UCSD-AML1 (cell line): Measurements from ENCODE around the gene AP5B1.

Experiments
- DNase-seq: peaks from one replicate; lab custom pipeline; 2025; ENCODE audit not compliant: unreplicated experiment; lab: John Stamatoyannopoulos, UW

AP5B1 gene

GRCh38 chr11:65786008-65786785, 5.4 kb upstream of the AP5B1 start:
- DNase-seq = no peak

DNA sequence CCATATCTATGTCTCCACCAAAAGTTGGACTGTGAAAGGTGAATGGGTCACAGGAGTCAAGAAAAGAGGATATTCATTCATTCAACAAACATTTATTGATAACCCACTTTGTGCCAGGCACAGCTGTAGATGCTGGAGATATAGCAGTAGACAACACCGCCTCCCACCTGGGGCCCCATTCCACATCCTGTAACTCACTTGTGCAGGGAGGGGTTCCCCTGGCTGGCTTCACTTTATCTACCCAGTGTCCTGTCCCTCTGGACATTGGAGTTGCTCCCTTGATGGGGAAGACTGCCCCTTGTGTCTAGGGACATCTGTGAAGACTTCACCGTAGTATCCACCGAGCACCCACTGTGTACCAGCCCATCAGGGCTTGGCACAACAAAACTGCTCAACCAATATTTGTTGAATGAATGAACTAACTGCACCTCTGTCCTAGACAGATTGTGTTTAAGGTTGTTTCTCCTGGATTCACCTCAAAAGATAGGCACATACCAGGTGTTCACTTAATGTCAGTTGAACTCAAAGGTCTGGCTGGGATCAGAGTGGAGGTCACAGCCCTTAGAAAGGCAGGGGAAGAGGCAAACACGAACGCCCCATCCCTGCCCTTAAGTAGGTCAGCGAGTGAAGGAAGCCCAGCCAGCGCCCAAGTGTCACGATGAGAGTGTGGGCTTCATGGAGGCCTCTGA, 4.7 kb upstream of the AP5B1 start:
- DNase-seq = no peak

GRCh38 chr11:65782816-65783228, 2.0 kb upstream of the AP5B1 start:
- no peak for DNase-seq

DNA sequence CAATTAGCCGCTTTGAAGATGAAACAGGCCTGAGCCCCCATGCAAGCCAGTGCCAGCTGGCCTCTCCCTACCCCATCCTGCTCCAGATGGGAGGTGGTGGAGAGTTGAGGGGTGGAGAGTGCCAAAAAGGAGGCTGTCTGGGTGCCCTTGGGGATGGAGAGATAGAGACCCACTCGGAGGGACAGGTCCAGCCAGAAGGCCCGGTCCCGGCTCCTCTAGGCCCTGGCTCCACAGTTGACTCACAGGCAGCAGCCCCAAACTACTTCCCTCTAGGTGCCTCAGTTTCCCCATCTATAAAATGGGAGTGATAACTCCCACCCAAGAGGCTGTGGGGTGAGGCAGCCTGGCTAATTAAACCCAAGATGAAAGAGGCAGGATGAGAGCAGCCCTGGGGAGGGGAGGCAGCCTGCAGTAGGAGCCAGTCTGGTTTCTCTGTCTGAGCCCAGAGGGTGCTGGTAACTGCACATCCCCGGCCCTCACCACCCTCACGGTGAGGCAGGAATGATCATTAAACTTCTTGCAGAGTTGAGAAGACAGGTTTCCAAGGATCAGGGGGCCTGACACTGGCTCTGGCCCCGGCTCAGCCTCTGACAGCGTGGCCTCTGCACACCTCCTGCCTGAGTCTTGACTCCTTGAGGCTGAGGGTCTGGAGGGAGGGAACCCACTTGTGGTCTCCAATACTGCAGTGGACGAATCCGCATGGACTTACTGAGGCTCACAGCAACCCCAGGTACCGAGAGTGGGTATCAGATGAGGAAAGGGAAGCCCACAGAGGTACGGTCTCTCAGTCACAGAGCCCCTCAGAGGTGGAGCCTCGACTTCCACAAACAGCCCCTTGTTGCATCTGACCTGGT, 1.4 kb upstream of the AP5B1 start:
- DNase-seq = no peak

DNA sequence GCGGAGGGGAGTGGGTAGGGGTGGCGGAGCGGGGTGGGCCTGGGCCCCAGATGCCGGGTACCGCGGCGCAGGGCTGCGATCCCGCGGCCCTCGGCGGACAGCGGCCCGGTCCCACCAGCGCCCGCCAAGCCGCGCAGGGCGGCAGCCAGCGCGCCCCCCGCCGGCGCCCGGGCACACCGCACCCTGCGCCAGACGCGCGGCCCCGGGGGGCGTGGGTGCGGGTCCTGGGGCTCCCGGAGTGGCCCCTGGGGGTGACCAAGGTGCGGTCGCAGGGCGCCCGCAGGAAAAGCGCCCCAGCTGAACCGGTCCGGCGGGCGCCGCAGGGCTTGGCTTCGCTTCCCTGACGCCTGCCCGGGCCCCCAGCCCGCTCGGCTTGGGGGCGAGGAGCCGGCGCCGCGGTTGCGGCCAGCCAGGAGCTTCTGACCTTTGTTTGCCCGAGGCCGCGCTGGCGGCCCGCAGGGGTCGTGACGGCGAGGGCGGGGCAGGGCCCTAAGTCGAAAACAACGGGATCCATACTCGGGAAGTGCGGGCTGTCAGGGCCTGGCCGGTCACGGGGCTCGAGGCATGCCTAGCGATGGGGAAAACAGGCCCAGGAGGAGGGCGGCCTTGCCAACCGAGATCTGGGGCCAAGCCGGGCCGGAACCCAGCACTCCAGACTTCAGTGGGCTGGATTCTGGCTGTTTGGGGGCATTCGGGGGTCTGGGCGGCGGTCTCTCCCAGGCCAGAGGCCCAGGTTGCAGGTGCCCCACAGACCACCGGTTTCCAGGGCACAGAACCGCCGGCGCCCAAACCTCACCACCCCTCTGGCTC, 581 bp upstream of the AP5B1 start:
- peak; percentile 72 for DNase-seq

DNA sequence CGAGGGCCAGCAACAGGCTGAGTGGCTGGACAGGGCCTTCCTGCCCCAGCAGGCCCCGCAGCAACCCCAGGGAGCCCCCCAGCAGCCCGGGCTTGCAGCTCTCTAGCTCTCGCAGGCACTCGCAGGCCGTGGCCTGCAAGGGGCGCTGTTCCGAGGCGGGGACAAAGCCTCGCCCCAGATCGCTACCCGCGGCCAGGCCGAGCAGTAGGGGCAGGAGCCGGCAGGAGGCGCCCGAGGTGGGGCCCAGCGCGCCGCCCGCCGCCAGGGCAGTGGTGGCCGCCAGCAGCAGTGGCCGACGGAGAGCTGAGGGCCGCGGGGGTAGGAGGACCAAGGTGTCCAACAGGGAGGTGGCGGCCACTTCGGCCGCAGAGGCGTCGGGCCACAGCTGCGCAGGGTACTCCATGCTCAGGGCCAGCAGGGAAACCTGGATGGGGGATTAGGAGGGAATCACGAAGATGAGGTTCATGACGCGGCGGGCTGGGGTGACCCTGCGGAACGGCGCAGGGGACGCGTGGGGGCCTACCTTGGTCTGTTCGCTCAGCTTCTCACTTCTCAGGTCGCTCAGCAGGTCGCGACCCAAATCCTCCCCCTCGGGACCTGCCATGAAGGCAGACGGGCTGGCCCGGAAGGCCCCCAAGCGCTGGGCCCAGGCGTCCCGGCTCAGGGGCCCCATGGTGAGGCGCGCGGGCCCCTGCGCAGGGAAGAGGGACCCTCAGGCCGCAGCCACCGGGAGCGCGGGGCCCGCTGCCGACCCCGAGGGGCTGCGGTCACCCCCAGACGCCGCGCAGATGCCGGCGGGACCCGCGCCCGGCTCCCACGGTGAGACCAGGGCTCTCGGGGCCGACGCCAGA, 632 bp downstream of the AP5B1 start:
- peak; percentile 90 for DNase-seq

DNA sequence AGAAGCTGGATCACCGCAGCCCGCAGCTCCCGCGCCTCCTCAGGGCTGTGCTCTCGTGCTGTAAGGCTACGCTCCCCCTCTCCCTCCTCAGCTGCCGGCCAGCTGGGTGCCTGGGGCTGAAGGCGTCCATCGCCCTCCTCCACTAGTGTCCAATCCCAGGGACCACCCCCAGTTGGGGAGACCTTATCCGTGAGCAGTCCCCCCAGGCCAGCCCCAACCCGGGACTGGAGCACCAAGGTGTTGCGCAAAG, 1.2 kb downstream of the AP5B1 start:
- no peak for DNase-seq

- no peak for DNase-seq
These were observed 1.7 kb downstream of the AP5B1 start for GRCh38 chr11:65778901-65779668.

DNA sequence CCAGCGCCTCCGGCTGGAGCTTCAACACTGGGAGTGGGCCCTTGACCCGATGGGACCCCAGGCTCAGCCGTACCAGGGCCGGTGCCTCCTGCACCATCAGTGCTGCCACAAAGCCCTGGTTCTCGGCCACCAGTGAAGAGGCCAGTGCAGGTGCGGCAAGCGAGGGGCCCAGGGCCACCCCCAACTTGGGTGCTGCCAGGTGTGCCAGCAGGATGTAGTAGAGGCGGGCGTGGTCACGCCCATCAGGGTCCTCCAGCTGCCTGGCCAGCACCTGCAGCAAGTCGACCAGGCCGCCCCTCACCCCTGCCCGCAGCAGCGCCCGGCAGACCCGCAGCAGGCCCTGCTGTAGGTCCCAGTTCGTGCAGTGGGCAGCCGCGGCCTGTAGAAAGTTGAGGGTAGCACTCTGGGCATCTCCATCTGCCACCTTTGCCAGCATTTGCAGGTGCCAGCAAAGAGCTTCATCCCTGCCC, 2.3 kb downstream of the AP5B1 start:
- no peak for DNase-seq

DNA sequence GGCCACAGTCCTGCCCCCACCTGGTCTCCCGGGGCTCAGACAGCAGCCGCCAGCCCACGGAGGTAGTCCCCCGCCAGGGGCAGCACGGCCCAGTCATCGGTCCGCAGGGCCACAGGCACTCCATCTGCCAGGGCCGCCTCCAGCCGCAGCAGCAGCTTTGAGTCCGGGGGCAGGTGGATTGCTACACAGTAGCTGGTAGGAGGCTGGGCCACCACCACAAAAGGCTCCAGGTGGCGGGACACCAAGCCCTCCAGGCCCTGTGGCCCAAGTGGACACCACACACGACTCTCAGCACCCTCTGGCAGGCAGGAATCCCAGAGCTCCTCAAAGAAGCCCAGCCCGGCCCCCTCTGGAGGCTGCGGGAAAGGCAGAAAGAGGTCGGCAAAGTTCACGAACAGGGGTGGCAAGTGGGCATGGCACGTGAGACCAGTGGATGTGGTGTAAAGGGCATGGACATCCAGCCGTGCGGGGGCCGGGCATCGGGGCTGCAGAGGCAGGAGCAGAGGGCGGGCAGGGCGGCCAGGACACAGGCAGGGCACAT, 2.9 kb downstream of the AP5B1 start:
- no peak for DNase-seq

- DNase-seq = no peak
These were observed 3.5 kb downstream of the AP5B1 start for GRCh38 chr11:65777241-65777640.

- DNase-seq = no peak
These were observed 4.0 kb downstream of the AP5B1 start for GRCh38 chr11:65776710-65777141.

DNA sequence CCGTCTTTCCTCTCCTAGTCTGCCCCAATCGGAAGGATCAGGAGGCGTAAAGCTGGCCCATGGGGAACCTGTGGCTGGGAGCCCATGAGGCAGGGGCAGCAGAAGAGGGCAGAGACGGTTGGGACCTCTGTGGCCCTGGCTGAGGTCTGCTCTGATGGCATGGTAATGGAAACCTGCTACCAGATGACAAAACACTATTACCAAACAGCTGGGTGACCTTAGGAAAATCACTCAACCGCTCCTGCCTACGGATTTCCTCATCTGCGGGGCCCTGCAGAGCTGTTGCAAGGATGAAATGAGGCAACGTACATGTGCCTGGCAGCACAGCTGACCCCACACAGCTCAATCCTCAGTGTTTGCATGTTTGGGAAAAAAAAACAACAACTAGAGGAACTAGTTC, 4.6 kb downstream of the AP5B1 start:
- no peak for DNase-seq

DNA sequence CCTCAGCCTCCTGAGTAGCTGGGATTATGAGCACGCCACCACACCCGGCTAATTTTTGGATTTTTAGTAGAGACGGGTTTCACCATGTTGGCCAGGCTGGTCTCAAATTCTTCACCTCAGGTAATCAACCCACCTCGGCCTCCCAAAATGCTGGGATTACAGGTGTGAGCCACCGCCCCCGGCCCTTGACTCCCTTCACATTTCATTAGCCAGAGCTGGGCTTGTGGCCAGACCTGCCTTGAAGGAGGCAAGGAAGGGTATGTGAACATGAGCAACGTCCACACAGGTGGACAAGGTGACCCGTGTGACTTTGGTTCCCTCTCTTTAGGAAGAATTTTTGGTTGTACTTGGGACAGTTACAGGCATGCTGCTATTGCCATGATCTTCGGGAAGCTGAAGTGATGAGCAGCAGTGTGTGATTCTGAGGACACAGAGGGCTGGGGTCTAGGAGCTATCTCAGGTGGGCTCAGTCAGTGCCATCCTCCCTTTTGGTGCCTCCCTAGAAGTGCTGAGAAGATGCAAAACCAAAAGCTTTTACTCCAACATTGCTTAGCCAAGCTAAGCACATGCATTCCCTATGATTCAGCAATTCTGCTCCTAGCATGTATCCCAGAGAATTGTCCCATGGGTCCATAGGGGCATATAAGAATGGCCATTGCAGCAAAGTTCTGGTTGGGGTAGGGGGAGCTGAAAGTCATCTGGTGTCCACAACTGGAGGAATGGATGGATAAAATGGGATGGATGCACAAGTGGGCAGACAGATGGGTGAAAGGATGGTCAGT, 6.1 kb downstream of the AP5B1 start:
- DNase-seq = no peak

DNA sequence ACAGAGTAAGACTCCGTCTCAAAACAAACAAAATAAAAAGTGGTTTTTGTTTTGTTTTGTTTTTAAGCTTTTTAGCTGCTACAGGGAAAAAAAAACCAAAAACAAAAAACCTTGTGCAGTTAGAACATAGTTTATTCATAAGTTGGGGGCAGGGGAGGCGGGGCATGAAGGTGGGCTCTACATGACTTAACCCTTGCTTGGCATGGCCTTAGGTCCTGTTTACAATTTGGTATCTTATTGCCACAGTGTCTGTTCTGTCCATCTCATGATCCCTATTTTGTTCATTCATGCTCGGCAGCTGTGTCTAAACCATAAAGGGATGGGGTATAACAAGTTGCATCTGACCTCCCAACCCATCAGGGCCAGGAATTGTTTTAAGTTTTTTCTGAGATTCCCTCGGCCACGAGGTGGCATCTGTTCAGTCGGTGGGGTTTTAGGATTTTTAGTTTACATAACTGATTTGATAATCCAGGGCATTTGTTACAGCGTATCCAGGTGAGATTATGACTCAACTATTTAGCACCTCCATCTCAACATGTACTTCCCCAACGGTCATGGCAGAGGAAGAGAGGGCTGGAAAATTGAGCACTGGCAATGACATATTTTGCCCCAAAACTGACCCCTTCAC, 6.9 kb downstream of the AP5B1 start:
- DNase-seq = no peak

- no peak for DNase-seq
These were observed 9.1 kb downstream of the AP5B1 start for GRCh38 chr11:65771589-65772112.

DNA sequence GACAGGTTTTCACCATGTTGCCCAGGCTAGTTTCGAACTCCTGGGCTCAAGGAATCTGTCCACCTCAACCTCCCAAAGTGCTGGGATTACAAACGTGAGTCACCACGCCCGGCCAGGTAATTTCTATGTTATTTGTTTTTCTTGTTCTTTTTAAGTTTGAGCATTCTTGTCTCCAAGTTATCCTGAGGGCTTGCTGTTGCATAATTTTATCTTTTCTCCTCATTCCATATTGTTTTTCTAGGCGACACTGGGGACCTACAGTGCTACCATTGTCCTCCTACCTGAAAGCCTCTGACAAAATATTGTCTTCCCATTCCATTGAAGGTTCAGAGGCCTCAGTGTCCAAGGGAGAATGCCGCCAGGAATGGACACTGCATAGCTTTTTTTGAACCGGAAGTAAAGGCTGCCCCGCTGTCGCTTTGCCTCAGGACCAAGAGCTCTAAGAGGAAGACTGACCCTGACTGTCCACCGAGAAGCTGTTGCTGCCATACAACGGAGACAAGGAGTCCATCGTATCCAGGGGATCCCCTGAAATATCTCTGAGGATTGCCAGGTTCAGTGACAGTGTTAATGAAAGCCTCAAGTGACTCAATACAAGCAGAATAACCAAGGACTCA, 9.7 kb downstream of the AP5B1 start:
- no peak for DNase-seq
